Measurements from ENCODE around the gene DIAPH2.

The DIAPH2 gene

DNA sequence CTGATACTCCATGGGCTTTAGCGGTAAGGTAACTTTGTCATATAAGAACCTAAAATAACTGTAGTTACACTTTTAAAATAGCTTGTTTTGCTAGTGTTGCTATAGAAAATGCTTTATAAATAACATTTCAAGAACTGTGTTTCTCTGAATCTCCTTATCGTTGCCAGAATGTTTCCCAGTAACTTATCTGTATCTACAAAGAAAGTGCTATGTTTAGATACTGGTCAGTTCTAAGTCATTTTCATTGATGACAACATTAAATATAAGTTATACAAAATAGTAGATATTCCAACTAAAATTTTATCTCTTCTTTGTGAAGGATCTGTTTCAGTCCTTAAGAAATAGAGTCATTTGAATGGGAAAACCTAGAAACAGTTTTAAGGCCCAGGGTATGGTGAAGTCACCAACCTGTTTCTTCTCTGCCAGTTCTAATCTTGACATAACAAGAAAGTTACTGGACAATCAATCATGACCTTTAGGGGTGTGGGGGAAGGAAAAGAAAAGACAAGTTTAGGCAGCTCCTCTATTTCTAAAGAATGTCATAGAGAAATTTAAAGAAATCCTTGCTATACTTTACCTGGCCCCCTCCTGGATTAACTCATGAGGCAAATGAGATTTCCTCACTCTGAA, 625.0 kb downstream of the DIAPH2 start:
- no peak for DNase-seq (ENCODE audit: low spot score)

DNA sequence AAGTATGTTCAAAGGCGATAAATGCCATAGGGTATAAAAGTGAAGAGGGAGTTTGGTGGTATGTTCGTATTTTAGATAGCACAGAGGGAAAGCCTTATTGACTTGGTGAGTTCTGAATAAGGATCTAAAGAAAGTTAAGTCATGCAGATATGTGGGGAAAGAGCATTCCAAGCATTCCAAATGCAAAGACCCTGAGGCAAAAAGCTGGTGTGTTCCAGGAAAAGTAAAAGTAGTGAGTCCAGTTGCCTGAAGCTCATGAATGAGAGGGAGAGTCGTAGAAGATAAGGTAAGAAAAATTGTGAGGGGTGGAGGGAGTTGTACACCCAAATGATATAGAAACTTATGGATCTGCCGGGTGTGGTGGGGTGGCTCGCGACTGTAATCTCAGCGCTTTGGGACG, 625.7 kb downstream of the DIAPH2 start:
- DNase-seq (ENCODE audit: low spot score), result no peak

DNA sequence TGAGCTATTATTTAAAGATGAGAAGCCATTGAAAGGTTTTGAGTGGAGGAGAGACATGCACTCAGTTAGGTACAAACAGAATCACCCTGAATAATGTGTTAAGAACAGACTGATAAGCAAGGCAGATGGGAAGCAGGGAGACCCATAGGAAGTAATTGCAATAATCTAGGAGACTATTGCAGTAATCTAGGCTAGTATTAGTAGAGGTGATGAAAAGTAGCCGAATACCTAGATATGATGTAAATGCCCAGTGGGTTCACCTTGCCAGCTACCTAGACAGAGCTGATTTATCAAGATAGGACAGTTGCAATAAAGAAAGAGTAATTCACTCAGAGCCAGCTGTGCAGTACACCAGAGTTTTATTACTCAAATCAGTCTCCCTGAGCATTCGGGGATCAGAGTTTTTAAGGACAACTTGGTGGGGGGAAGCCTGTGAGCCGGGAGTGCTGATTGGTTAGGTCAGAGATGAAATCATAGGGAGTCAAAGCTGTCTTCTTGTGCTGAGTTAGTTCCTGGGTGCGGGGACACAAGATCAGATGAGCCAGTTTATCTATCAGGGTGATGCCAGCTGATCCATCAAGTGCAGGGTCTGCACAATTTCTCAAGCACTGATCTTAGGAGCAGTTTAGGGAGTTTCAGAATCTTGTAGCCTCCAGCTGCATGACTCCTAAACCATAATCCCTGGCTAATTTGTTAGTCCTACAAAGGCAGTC, 626.6 kb downstream of the DIAPH2 start:
- DNase-seq (ENCODE audit: low spot score), result no peak

DNA sequence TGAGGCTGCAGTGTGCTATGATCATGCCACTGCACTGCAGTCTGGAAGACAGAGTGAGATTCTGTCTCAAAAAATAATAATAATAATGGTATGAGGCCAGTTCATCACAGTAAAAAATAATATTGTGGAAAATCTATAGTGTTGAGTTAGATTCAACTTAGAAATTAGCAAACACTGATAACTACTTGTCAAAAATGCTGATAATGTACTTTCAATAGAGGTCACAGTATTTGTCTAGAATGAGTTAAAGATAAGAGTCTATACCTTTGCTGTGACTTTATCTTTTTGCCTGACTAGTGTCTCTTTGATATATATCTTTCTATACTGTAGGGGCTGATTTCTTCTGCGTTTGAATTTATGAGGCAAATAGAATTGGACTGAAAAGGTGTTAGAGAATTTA, 629.7 kb downstream of the DIAPH2 start:
- no peak for DNase-seq (ENCODE audit: low spot score)

GRCh38 chrX:97315939-97316338, 631.3 kb downstream of the DIAPH2 start:
- no peak for DNase-seq (ENCODE audit: low spot score)

GRCh38 chrX:97320305-97320704, 635.7 kb downstream of the DIAPH2 start:
- DNase-seq (ENCODE audit: low spot score), result no peak

DNA sequence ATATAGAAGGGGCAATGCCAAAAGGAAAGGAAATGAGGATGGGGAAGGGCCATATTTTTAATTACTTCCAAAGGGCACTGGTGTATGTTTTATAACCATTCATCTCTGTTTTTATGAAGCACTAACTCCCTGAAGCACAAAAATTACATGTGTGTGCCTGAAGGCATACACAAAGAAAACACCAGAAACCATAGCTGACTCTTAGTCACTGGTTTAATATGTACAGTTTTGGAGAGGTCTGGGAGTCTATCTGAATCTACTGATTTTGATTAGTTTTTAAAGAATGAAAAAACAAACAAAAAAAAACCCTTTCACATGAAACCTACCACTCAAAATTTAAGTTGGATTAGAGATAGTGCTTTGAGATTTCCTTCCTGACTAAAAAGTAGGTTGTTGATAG, 637.8 kb downstream of the DIAPH2 start:
- DNase-seq (ENCODE audit: low spot score), result no peak

DNA sequence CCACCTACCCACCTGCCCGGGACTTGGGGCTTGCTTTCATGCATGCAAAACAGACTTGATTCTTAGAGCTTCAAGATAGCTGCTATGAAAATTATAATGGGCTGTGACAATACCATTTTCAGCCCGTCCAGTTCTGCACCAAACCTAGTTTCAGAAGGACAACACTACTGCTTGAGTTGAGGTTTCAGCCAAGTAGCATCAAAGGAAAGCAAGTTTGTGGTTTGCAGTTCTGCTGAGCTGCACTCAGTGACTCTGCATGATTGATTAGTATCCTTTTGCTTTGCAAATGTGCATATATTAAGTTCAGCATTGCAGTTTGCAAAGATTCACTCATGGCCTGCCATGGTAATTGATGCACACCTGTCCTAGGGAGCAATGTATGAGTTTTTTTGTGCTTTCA, 641.8 kb downstream of the DIAPH2 start:
- DNase-seq (ENCODE audit: low spot score), result no peak

- no peak for DNase-seq (ENCODE audit: low spot score)
These were observed 644.3 kb downstream of the DIAPH2 start for GRCh38 chrX:97328853-97329390.

DNA sequence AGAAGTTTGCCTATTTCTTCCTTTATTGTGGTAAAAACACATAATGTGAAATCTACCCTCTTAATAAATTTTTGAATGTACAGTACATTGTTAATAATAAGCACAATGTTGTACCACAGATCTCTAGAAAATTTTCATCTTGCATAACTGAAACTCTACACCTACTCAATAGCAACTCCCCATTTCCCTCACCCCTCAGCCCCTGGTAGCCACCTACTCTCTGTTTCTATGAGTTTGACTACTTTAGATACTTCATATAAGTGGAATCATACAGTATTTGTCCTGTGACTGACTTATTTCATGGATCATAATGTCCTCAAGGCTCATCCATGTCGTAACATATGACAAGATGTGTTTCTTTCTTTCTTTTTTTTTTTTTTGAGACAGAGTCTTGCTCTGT, 645.5 kb downstream of the DIAPH2 start:
- no peak for DNase-seq (ENCODE audit: low spot score)

DNA sequence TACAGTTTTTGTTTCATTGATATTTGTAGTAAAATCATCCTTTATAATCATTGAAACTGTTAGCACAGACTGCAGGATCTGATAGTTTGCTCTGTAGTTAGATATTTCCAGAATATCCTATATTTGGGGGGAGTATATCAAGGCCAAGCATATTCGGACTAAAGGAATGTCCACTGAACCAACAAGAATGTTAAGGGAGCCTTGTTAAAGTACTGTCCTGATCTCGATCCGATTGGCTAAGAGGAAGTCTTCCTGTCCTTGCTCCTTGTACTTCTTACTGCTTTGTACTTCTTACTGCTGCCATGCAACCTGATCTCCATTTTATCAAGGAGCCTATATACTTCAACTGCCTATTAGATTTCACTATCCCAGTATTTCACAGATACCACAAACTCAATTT, 648.3 kb downstream of the DIAPH2 start:
- no peak for DNase-seq (ENCODE audit: low spot score)

GRCh38 chrX:97334850-97335249, 650.2 kb downstream of the DIAPH2 start:
- DNase-seq (ENCODE audit: low spot score), result no peak

DNA sequence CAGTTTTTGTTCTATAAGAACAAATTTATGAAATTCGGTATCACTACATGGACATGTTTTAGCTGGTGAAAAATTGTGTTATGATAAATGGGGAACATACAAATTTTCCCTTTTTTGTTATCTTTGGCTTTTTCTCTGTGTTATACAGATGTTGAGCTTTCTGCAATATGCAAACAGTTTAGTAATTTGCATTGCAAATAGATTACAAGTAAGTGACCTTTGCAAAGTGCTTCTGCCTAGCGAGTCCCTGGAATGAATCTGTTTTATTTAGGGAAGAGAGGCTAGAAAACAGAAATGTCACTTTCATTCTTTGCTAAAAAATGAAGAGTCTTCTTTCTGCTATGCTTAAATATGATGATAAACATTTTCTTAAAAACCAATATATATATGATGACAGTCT, 660.1 kb downstream of the DIAPH2 start:
- no peak for DNase-seq (ENCODE audit: low spot score)

GRCh38 chrX:97358941-97359340, 674.3 kb downstream of the DIAPH2 start:
- no peak for DNase-seq (ENCODE audit: low spot score)

DNA sequence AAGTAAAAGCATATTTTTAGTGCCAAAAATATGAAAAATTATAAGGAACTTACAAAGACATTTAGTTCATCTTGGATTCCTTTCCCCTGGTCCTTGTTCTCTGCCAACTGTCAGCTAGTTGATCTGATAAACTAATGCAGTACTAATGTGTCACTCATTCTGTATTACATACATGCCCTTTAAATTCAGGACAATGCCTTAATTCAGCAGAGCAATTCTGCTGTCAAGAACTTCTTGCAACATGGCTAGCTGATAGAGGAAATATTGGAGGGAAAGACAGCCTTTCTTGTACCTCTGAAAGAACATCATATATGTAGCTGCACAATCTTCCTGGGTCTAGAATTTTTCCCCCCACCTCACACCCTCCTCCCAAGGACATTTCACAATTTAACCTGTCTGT, 679.2 kb downstream of the DIAPH2 start:
- no peak for DNase-seq (ENCODE audit: low spot score)

- no peak for DNase-seq (ENCODE audit: low spot score)
These were observed 681.6 kb downstream of the DIAPH2 start for GRCh38 chrX:97366237-97366636.

DNA sequence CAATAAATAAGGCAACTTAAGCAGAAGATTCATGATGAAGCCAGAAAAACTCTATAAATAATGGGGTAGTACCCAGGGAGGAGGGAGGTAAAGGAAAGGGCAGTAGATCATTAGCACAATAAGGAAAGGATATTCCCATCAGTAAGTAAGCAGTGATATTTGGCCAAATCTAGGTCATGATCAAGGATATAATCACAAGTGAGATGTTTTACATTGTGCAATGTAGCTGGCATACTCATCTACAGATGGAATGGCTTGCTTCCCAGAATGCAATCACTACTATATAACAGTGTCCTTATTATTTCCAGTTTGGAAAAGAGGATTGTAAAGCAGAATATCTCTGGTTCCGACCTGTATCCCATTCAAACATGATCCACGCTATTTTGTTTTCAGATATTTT, 682.5 kb downstream of the DIAPH2 start:
- DNase-seq (ENCODE audit: low spot score), result no peak

DNA sequence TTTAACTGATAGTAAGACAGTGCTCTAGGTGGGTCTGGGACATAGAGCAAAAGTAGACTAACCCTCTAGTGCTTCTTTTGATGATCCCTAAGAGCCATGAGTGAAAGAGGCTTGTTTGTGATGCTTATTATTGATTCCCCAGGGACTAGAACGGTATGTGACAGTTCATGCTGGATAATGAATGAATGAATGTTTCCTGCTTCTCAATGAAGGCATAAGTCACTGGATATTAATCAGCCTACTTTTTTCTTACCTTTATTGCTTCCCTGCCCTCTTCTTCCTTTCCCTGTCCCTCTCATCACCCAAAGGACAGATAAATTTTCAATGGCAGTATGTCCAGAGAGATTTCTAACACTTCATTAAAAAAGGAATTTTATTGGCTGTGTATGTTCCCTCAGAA, 685.3 kb downstream of the DIAPH2 start:
- DNase-seq (ENCODE audit: low spot score), result no peak

DNA sequence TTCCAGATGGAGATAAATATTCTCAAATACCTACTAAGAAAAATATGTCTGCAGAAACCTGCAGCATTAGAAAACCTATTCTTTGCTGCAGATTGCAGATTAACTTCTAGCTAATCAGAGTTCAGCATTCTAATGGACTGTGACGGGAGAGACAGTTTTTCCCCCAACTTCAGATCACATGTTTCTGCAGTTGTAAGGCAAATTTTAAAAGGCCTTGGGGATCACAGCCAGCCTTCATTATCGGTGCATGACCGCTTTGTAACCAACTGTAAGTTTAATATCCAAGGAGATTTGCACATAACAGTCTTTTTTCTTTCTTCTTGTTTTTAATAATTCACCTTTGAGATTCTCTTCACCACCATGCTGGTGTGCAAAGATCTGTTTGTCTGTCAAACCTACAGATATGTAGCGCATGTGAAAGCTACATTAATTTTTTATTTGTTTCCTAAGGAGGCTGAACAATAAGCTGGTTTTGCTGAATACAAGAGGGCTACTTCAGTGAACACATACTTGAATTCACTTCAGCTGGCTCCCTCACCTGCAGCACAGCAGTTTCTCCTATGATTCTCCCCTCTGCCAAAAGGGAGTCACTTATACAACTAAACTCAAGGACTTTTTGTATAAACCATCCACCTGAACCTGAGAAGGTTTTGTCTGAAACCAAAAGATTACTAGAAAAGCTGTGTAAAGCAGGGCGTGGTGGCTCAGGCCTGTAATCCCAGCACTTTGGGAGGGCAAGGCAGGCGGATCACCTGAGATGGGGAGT, 687.5 kb downstream of the DIAPH2 start:
- no peak for DNase-seq (ENCODE audit: low spot score)

DNA sequence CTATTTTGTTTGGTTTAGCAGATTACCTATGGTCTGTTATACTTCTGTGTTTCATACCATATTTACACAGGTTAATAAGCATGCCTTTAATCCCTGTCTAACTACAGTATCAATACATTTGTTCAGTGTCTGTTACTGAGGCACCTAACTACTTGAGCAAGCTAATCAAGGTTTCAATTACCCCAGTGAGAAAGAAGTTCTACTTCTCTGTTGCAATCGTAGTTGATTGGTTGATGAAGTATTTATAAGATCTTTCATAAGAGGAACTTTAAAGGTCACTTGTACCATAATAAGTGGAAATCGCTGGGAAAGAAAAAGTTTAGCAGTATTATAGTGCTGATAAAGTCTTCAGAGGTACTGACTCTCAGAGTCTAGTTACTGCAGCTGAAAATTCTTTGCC, 689.6 kb downstream of the DIAPH2 start:
- DNase-seq (ENCODE audit: low spot score), result no peak

DNA sequence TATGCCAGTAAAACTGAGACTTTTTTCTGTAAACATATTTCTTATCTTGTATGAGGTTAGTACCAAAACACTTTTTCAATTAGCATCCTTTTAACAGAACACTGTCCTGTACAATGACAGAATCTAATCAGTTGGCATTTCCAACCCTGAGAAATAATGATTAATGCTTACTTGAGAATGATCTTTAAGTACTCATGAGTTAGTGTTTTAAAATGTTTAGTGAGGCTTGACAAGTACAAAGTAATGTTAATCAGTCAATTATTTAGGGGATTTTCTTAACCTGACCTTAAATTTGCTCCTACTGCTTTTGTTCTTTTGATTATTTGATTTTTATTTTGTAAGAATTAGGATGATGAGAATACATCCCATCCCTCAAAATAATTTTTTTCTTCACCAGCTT, 695.6 kb downstream of the DIAPH2 start:
- no peak for DNase-seq (ENCODE audit: low spot score)

GRCh38 chrX:97384685-97385084, 700.0 kb downstream of the DIAPH2 start:
- DNase-seq (ENCODE audit: low spot score), result no peak

GRCh38 chrX:97387004-97387403, 702.4 kb downstream of the DIAPH2 start:
- DNase-seq (ENCODE audit: low spot score), result no peak
